A549 (cell line): Measurements from ENCODE around the gene ZXDC.

Experiments
- TF ChIP-seq, protein P1 (sequence below): IDR thresholded peaks from 2 replicates; pipeline ENCODE4 v1.6.1; 2012
- TF ChIP-seq, protein P2 (sequence below): fragments of >200 bp; sonication (Bioruptor Twin); formaldehyde crosslinking; IDR thresholded peaks from 3 replicates; pipeline ENCODE4 v1.5.1; 2016
- TF ChIP-seq, protein P3 (sequence below): IDR thresholded peaks from 2 replicates; pipeline ENCODE4 v1.6.1; 2012

DNA sequence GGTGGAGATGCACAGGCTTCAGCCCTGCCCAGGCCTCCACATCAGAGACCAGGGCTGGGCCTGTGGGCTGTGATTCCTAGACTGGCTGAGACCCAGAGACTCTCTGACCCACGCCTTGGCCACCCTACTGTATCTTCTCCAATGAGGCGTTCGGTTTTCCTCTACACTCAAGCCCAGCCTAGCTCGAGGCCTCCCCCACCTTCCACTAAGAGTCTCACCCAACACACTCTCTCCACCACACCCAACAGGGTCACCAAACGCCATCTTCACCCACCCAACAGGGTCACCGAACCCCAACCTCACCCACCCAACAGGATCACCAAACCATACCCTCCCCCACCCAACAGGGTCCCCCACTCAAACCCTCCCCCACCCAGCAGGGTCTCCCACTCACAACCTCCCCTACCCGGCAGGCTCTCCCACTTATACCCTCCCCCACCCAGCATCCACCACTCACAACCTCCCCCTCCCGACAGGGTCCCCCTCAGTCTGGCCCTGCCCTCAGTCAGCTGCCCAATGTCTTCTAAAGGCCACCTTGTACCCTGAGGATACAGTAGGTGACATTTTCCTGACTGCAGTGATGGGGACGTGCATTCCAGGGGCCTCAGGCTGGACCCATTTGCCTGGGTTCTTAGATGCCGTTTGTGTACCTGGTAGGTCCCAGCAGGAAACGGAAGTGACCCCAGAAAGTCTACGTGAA, 60.6 kb downstream of the ZXDC start:
- TF ChIP-seq, protein P1, sequence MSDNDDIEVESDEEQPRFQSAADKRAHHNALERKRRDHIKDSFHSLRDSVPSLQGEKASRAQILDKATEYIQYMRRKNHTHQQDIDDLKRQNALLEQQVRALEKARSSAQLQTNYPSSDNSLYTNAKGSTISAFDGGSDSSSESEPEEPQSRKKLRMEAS = no peak
- TF ChIP-seq, protein P2, sequence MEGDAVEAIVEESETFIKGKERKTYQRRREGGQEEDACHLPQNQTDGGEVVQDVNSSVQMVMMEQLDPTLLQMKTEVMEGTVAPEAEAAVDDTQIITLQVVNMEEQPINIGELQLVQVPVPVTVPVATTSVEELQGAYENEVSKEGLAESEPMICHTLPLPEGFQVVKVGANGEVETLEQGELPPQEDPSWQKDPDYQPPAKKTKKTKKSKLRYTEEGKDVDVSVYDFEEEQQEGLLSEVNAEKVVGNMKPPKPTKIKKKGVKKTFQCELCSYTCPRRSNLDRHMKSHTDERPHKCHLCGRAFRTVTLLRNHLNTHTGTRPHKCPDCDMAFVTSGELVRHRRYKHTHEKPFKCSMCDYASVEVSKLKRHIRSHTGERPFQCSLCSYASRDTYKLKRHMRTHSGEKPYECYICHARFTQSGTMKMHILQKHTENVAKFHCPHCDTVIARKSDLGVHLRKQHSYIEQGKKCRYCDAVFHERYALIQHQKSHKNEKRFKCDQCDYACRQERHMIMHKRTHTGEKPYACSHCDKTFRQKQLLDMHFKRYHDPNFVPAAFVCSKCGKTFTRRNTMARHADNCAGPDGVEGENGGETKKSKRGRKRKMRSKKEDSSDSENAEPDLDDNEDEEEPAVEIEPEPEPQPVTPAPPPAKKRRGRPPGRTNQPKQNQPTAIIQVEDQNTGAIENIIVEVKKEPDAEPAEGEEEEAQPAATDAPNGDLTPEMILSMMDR = no peak
- TF ChIP-seq, protein P3, sequence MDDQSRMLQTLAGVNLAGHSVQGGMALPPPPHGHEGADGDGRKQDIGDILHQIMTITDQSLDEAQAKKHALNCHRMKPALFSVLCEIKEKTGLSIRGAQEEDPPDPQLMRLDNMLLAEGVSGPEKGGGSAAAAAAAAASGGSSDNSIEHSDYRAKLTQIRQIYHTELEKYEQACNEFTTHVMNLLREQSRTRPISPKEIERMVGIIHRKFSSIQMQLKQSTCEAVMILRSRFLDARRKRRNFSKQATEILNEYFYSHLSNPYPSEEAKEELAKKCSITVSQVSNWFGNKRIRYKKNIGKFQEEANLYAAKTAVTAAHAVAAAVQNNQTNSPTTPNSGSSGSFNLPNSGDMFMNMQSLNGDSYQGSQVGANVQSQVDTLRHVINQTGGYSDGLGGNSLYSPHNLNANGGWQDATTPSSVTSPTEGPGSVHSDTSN = no peak
